Esophagus (tissue), 2 donors: ENCODE data around the gene SDF4. TPM values are rescaled to one million over a fixed set of nuclear protein-coding genes. Genes with fewer than 3 reads are reported as not detected.
"Not testable (repeated sequence)": the region's sequence is repeated elsewhere in the genome, so short reads cannot be mapped to it uniquely, and the experiment has no call there.

ENCODE experiments used
- H3K27ac ChIP-seq, 2 donors: one replicate each; pipeline ENCODE4 v1.5.1; 2013; ENCODE audit warnings: low read depth in 2 of 2, mild to moderate bottlenecking in 2 of 2, inconsistent platforms in 1 of 2, low read length in 1 of 2, moderate library complexity in 1 of 2
- H3K27me3 ChIP-seq, 2 donors: one replicate each; pipeline ENCODE4 v1.6.1; 2013; ENCODE audit warnings: low read length in 2 of 2, control low read depth in 1 of 2, mild to moderate bottlenecking in 1 of 2; ENCODE audit not compliant: insufficient read depth in 2 of 2, control insufficient read depth in 1 of 2
- H3K36me3 ChIP-seq, 2 donors: one replicate each; pipeline ENCODE4 v1.6.1; 2013; ENCODE audit warnings: low read length in 1 of 2; ENCODE audit not compliant: control insufficient read depth in 2 of 2, insufficient read depth in 2 of 2
- H3K4me1 ChIP-seq, 2 donors: one replicate each; pipeline ENCODE4 v1.6.1; 2013; ENCODE audit warnings: low read length in 1 of 2; ENCODE audit not compliant: control insufficient read depth in 2 of 2, insufficient read depth in 2 of 2
- H3K4me3 ChIP-seq, 2 donors: one replicate each; pipeline ENCODE4 v1.5.1; 2013; ENCODE audit warnings: low read length in 2 of 2, mild to moderate bottlenecking in 2 of 2, low read depth in 1 of 2, moderate library complexity in 1 of 2
- H3K9me3 ChIP-seq, 2 donors: one replicate each; pipeline ENCODE4 v1.6.1; 2013; ENCODE audit warnings: mild to moderate bottlenecking in 2 of 2, low read depth in 1 of 2, low read length in 1 of 2, moderate library complexity in 1 of 2; ENCODE audit not compliant: control insufficient read depth in 2 of 2, insufficient read depth in 1 of 2
- WGBS, 2 donors: extraction: QIAGEN DNeasy Blood & Tissue Kit; methylation state at CpG; one replicate each; pipeline ENCODE4 v1.1.7; 2013; 5-methylcytosine and 5-hydroxymethylcytosine counted together
- polyA plus RNA-seq, 2 donors: library from polyadenylated mRNA; stranded (reverse); fragments of 200-250 nt; gene quantifications; one replicate each; pipeline ENCODE4 v1.2.3, GENCODE V29; 2013
- donor health status: healthy with polysubstance abuse.
- donor health status: Bipolar disorder and iron deficiency.

Gene SDF4
- polyA plus RNA-seq, 2 donors = 43.9 to 68.0 TPM

GRCh38 chr1:1250786-1251284 is 19.0 kb upstream of the SDF4 start:
- peaks cover 0 to 25% of the 10 kb centered on the region in 2 donors for H3K36me3 ChIP-seq
- no peak overlapping the region for H3K27ac ChIP-seq
- H3K4me1 ChIP-seq = peaks cover 2 to 5% of the 10 kb centered on the region in 2 donors
- no peaks in the 10 kb centered on the region for H3K9me3 ChIP-seq
- peaks cover 0 to under 1% of the 10 kb centered on the region in 2 donors for H3K27me3 ChIP-seq
- no peak overlapping the region for H3K4me3 ChIP-seq
- WGBS, 2 donors = 61 to 62% methylated on average over 15 to 16 of the region's 16 CpGs

GRCh38 chr1:1248009-1248913 is 16.5 kb upstream of the SDF4 start:
- H3K36me3 ChIP-seq, H3K4me1 ChIP-seq, H3K4me3 ChIP-seq, H3K27me3 ChIP-seq, H3K27ac ChIP-seq, H3K9me3 ChIP-seq: not testable (repeated sequence)
- WGBS, 2 donors = 88 to 90% methylated on average over 21 of the region's 21 CpGs

- H3K4me1 ChIP-seq = peaks cover 2 to 5% of the 10 kb centered on the region in 2 donors
- H3K27me3 ChIP-seq = peaks cover 0 to 6% of the 10 kb centered on the region in 2 donors
- H3K9me3 ChIP-seq = no peaks in the 10 kb centered on the region
- H3K27ac ChIP-seq = no peak overlapping the region
- WGBS, 2 donors = 59 to 65% methylated on average over 23 to 25 of the region's 25 CpGs
- no peaks in the 10 kb centered on the region for H3K36me3 ChIP-seq
- no peak overlapping the region for H3K4me3 ChIP-seq
Observed at GRCh38 chr1:1247341-1247913, 15.6 kb upstream of the SDF4 start.

- H3K27ac ChIP-seq = no peak within 1 kb of the TSS
- 4 to 5% methylated on average over 39 to 74 of the region's 74 CpGs for WGBS, 2 donors
Observed at GRCh38 chr1:1246577-1247340, 15.0 kb upstream of the SDF4 start, which contains the start of gene C1QTNF12. Gene C1QTNF12 (minus strand): TSS chr1:1246722. CDS start chr1:1246690, 32 bp downstream.

GRCh38 chr1:1245817-1246576 is 14.2 kb upstream of the SDF4 start:
- H3K4me1 ChIP-seq = peaks cover 2 to 6% of the 10 kb centered on the region in 2 donors
- H3K27me3 ChIP-seq = peaks cover 0 to 6% of the 10 kb centered on the region in 2 donors
- WGBS, 2 donors = 35 to 42% methylated on average over 30 to 45 of the region's 45 CpGs
- peaks cover 0 to 3% of the 10 kb centered on the region in 2 donors for H3K9me3 ChIP-seq
- H3K4me3 ChIP-seq = no peak overlapping the region
- no peaks in the 10 kb centered on the region for H3K36me3 ChIP-seq
- H3K27ac ChIP-seq = no peak overlapping the region

More at GRCh38 chr1:1246577-1247340, 15.0 kb upstream of the SDF4 start, which contains the start of gene C1QTNF12:
- Histone ChIP-seq H3K27me3 (peaks cover 0 to 6% of the 10 kb centered on the region in 2 donors), H3K4me1 (peaks cover 2 to 5% of the 10 kb centered on the region in 2 donors), H3K4me3 (no peak within 1 kb of the TSS), H3K36me3 (no peaks in the 10 kb centered on the region), H3K9me3 (no peaks in the 10 kb centered on the region)

- 64 to 78% methylated on average over 21 to 22 of the region's 23 CpGs for WGBS, 2 donors
- no peaks in the 10 kb centered on the region for H3K36me3 ChIP-seq
- peaks cover 4 to 5% of the 10 kb centered on the region in 2 donors for H3K4me1 ChIP-seq
- H3K9me3 ChIP-seq = peaks cover 0 to 3% of the 10 kb centered on the region in 2 donors
- no peak overlapping the region for H3K4me3 ChIP-seq
- no peak overlapping the region for H3K27ac ChIP-seq
- peaks cover 0 to 6% of the 10 kb centered on the region in 2 donors for H3K27me3 ChIP-seq
Observed at GRCh38 chr1:1245178-1245816, 13.5 kb upstream of the SDF4 start.

- H3K9me3 ChIP-seq = peaks cover 0 to 3% of the 10 kb centered on the region in 2 donors
- no peak overlapping the region for H3K27ac ChIP-seq
- H3K36me3 ChIP-seq = no peaks in the 10 kb centered on the region
- no peak overlapping the region for H3K4me3 ChIP-seq
- peaks cover 0 to 11% of the 10 kb centered on the region in 2 donors for H3K27me3 ChIP-seq
- 68 to 69% methylated on average over 25 to 30 of the region's 30 CpGs for WGBS, 2 donors
- peaks cover 4 to 11% of the 10 kb centered on the region in 2 donors for H3K4me1 ChIP-seq
Observed at GRCh38 chr1:1244192-1244811, 12.5 kb upstream of the SDF4 start.

GRCh38 chr1:1243807-1244191 is 12.0 kb upstream of the SDF4 start:
- Histone ChIP-seq H3K36me3 (no peaks in the 10 kb centered on the region), H3K4me1 (peaks cover 4 to 12% of the 10 kb centered on the region in 2 donors), H3K27ac (no peak overlapping the region), H3K4me3 (no peak overlapping the region), H3K9me3 (peaks cover 0 to 5% of the 10 kb centered on the region in 2 donors), H3K27me3 (peaks cover 0 to 11% of the 10 kb centered on the region in 2 donors)
- 60 to 63% methylated on average over 23 of the region's 23 CpGs for WGBS, 2 donors
